Measurements from ENCODE around the gene NUP98. TPM values are rescaled to one million over a fixed set of nuclear protein-coding genes. Genes with fewer than 3 reads are reported as not detected.

The NUP98 gene
- total and polyA plus RNA-seq, 10 of the 15 experiments (the other 5 are each of a cell fraction or from before 2014, with no cell fraction given), result 21.7 to 108 (median 78.9) TPM

DNA sequence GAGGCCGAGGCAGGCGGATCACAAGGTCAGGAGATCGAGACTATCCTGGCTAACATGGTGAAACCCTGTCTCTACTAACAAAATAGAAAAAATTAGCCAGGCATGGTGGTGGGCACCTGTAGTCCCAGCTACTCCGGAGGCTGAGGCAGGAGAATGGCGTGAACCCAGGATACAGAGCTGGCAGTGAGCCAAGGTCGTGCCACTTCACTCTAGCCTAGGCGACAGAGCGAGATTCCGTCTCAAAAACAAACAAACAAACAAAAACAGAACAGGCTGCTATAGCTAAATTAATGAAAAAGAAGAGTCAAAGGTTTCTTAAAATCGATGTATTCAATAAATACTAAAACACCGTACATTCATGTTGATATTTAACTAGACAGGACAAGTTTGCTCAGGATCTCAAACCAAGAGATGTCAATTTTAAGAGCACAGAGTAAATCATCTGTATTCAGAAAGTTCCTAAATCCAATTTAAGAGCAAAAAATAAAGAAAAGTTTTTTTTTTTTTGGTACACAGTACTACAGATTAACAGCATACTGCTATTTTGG, 59.9 kb downstream of the NUP98 start (continued):
- TF ChIP-seq IRF3 (IDR thresholded peaks at IDR 0.05), result no peak
- TF ChIP-seq SUZ12 (IDR thresholded peaks at IDR 0.05; ENCODE audit: unreplicated experiment), result no peak
- TF ChIP-seq IRF4 (IDR thresholded peaks at IDR 0.05; ENCODE audit: low read depth, low read length), result no peak
- TF ChIP-seq, protein P1, sequence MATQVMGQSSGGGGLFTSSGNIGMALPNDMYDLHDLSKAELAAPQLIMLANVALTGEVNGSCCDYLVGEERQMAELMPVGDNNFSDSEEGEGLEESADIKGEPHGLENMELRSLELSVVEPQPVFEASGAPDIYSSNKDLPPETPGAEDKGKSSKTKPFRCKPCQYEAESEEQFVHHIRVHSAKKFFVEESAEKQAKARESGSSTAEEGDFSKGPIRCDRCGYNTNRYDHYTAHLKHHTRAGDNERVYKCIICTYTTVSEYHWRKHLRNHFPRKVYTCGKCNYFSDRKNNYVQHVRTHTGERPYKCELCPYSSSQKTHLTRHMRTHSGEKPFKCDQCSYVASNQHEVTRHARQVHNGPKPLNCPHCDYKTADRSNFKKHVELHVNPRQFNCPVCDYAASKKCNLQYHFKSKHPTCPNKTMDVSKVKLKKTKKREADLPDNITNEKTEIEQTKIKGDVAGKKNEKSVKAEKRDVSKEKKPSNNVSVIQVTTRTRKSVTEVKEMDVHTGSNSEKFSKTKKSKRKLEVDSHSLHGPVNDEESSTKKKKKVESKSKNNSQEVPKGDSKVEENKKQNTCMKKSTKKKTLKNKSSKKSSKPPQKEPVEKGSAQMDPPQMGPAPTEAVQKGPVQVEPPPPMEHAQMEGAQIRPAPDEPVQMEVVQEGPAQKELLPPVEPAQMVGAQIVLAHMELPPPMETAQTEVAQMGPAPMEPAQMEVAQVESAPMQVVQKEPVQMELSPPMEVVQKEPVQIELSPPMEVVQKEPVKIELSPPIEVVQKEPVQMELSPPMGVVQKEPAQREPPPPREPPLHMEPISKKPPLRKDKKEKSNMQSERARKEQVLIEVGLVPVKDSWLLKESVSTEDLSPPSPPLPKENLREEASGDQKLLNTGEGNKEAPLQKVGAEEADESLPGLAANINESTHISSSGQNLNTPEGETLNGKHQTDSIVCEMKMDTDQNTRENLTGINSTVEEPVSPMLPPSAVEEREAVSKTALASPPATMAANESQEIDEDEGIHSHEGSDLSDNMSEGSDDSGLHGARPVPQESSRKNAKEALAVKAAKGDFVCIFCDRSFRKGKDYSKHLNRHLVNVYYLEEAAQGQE (IDR thresholded peaks at IDR 0.05; ENCODE audit: low read depth, low read length), result no peak
- TF ChIP-seq, protein P2, sequence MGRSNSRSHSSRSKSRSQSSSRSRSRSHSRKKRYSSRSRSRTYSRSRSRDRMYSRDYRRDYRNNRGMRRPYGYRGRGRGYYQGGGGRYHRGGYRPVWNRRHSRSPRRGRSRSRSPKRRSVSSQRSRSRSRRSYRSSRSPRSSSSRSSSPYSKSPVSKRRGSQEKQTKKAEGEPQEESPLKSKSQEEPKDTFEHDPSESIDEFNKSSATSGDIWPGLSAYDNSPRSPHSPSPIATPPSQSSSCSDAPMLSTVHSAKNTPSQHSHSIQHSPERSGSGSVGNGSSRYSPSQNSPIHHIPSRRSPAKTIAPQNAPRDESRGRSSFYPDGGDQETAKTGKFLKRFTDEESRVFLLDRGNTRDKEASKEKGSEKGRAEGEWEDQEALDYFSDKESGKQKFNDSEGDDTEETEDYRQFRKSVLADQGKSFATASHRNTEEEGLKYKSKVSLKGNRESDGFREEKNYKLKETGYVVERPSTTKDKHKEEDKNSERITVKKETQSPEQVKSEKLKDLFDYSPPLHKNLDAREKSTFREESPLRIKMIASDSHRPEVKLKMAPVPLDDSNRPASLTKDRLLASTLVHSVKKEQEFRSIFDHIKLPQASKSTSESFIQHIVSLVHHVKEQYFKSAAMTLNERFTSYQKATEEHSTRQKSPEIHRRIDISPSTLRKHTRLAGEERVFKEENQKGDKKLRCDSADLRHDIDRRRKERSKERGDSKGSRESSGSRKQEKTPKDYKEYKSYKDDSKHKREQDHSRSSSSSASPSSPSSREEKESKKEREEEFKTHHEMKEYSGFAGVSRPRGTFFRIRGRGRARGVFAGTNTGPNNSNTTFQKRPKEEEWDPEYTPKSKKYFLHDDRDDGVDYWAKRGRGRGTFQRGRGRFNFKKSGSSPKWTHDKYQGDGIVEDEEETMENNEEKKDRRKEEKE (IDR thresholded peaks at IDR 0.05), result no peak
- TF ChIP-seq, protein P3, sequence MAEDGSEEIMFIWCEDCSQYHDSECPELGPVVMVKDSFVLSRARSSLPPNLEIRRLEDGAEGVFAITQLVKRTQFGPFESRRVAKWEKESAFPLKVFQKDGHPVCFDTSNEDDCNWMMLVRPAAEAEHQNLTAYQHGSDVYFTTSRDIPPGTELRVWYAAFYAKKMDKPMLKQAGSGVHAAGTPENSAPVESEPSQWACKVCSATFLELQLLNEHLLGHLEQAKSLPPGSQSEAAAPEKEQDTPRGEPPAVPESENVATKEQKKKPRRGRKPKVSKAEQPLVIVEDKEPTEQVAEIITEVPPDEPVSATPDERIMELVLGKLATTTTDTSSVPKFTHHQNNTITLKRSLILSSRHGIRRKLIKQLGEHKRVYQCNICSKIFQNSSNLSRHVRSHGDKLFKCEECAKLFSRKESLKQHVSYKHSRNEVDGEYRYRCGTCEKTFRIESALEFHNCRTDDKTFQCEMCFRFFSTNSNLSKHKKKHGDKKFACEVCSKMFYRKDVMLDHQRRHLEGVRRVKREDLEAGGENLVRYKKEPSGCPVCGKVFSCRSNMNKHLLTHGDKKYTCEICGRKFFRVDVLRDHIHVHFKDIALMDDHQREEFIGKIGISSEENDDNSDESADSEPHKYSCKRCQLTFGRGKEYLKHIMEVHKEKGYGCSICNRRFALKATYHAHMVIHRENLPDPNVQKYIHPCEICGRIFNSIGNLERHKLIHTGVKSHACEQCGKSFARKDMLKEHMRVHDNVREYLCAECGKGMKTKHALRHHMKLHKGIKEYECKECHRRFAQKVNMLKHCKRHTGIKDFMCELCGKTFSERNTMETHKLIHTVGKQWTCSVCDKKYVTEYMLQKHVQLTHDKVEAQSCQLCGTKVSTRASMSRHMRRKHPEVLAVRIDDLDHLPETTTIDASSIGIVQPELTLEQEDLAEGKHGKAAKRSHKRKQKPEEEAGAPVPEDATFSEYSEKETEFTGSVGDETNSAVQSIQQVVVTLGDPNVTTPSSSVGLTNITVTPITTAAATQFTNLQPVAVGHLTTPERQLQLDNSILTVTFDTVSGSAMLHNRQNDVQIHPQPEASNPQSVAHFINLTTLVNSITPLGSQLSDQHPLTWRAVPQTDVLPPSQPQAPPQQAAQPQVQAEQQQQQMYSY (CRISPR knock-in tag; IDR thresholded peaks at IDR 0.05), result no peak
- TF ChIP-seq ZBTB40 (IDR thresholded peaks at IDR 0.05; ENCODE audit: borderline replicate concordance), result no peak

All from GM12878 (cell line).